HTR-8/SVneo (cell line): Measurements from ENCODE around the gene FSD2.

Experiments
- DNase-seq: peaks from one replicate; pipeline ENCODE4 v3.0.0; 2011; ENCODE audit warnings: low spot score, mixed read lengths; ENCODE audit not compliant: insufficient read length
- FAIRE-seq: peaks from 2 replicates; lab custom pipeline; 2011; peaks lifted over from hg19 to GRCh38; lab: Jason Lieb, UNC

FSD2 gene, protein sequence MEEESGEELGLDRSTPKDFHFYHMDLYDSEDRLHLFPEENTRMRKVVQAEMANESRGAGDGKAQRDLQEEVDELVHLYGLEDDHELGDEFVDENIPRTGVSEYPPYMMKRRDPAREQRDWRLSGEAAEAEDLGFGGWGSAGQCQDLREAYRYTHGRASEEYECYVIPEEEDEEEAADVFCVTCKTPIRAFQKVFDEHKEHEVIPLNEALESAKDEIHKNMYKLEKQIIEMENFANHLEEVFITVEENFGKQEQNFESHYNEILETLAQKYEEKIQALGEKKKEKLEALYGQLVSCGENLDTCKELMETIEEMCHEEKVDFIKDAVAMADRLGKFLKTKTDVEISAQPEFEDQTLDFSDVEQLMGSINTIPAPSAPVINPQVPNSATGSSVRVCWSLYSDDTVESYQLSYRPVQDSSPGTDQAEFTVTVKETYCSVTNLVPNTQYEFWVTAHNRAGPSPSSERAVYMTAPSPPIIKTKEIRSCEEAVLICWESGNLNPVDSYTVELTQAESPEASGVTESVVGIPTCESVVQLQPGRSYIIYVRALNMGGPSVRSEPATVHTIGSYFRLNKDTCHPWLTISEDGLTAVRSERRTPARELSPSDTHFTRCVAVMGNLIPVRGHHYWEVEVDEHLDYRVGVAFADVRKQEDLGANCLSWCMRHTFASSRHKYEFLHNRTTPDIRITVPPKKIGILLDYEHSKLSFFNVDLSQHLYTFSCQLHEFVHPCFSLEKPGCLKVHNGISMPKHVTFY

DNA sequence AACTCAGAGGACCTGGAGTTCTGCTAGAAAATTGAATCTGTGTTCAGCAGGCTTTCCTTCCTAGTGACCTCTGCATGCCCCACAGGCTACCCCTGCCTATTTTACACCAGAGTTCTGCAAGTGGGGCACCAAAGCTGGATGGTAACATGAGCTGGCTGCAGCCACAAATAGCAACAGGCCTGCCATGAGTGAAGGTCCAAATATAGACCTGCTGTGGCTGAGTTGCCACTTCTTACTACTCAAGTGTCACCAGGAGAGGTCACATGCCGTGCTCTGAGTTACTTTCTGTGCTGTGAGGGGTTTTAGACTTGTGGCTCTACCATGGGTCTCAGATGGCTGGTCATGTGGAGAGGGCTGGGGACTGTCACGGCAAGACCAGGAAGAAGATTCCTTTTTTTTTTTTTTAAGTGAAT lies at the start of gene FSD2:
TSS of gene FSD2 (minus strand) at position 76 of the 413 bp plus-strand sequence. CDS start 18,679 bp downstream, outside the sequence.
- DNase-seq, result no peak
- no peak for FAIRE-seq

GRCh38 chr15:82854554-82854953 lies 48.7 kb upstream of the FSD2 start:
- no peak for DNase-seq
- no peak for FAIRE-seq

DNA sequence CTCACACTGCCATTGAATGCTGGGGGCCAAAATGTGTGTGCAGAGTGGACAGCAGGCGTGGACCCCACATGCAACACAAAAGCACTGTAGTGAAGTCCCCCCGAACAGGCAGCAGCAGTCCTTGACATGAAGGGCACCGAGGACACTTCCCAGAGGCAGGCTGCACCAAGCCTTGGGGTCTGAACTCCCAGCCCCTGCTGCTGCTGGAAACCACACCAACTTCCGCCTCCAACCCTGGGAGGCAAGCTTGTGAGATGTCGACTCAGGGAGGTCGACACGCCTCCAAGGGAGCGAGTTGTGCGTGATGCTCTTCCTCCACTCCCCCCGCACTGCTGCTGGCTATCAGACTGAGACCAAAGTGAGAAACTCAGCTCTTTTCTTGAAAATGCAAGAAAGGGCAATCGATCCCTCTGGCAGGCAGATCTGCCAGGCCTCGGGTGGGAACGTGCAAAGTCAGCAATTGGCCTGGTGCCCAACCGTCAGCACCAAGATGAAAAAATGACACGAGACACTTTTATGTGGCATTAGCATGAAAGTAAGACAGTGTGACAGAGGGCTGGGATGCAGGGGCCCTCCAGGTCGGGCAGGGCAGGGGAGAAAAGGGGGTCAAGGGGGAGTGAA lies 47.2 kb upstream of the FSD2 start:
- FAIRE-seq, result no peak
- no peak for DNase-seq

DNA sequence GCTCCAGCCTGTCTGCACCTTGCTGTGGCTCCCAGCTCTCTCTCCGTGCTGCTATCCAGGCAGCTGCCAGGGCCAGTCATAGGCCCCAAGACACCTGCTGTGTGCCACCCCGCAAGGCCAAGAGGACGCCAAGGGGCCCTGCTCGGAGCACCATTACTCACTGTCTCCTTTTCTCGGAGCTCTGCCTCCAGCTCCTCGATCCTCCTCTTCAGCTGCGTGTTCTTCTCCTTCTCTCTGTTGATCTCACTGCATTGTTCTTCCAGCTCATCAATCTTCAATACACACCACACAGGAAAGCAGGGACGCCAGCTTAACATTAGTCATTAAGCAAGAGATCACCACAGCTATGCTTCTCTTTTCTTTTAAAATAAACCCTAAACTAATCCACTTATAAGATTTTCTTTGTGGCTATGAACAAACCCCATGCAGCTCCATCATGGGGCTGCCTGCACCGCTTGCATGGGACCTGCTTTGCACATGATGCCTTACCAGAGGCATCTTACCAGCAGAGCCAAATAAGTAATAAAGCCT lies 46.2 kb upstream of the FSD2 start:
- FAIRE-seq (no peak), DNase-seq (no peak)

GRCh38 chr15:82851306-82851850 lies 45.5 kb upstream of the FSD2 start:
- DNase-seq (no peak), FAIRE-seq (no peak)

GRCh38 chr15:82850731-82851130 lies 44.9 kb upstream of the FSD2 start:
- no peak for FAIRE-seq
- DNase-seq, result no peak

GRCh38 chr15:82849556-82850512 lies 44.0 kb upstream of the FSD2 start:
- FAIRE-seq (no peak), DNase-seq (peak; percentile 41)

DNA sequence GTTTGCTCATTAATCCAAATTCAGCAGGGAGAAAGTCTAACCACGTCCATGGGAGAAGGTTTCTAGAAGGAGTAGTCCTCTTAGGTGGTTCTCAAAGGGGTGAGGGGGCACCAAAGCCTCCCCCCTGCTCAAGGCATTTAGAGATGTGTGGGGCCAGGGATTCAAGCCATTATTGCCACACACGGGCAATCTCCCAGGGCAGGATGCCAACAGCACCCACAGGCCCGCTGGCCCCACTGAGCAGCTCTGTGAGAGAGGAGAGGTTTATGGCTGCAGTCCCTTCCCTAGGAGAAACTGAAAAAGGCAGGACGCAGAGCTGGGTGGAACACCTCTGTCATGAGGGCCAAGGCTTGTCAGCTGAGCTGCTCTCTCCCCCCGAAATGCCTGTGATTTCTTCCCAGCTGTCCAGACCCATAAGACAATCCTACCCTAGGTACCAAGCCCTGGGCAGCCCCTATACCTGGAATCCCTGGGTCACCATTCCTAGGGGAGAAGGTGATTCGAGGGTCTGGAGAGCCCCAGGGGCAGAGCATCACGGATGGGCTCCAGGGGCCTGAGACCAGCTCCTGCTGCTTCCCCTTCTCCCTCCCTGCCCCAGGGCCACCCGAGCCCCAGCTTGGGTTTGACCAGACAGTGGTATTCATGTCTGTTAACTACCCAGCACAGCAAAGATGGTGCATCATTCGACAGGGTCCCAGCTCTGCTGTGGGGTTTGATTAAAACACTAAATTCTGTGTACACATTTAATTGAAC lies 42.5 kb upstream of the FSD2 start:
- DNase-seq (no peak), FAIRE-seq (no peak)

DNA sequence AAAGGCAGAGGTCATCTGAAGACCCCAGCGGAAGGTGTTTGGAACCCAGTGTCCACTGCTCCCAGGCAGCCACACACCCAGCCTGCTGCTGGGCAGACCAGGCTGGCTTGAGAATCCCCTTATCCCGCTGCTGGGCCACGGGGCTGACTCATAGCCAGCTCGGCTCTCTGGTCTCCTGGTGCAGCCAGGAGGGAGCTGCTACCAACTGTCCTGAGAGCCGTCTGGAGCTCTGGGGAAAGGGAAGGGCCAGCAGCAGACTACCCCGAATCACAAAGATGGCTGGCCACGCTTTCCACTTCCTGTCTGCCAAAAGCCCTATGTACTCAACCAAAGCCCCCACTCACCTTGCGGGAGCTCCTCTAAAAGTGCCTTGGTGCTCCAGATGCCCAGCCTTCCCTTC lies 41.8 kb upstream of the FSD2 start:
- DNase-seq, result no peak

GRCh38 chr15:82846621-82847020 lies 40.8 kb upstream of the FSD2 start:
- FAIRE-seq (no peak), DNase-seq (no peak)

More for the DNA sequence above, 41.8 kb upstream of the FSD2 start:
- no peak for FAIRE-seq

GRCh38 chr15:82845686-82846085 lies 39.8 kb upstream of the FSD2 start:
- DNase-seq (no peak), FAIRE-seq (no peak)

DNA sequence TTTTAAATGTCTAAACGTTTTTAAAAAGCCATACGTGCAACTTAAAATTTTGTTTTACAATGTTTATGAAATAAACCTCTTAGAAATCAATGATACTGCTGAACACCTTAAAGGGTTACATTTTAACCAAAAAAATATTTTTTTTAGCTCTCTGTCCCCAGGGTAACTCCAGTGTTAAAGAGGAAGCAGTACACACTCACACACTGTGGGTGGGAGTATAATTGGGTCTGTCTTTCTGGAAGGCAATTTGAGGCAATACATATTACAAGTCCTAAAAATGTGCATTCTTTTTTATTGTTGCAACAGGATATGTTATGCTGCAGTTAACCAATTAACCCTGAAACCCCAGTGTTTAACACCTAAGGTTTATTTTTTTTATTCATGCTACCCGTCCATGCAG lies 37.7 kb upstream of the FSD2 start:
- FAIRE-seq, result no peak
- no peak for DNase-seq

DNA sequence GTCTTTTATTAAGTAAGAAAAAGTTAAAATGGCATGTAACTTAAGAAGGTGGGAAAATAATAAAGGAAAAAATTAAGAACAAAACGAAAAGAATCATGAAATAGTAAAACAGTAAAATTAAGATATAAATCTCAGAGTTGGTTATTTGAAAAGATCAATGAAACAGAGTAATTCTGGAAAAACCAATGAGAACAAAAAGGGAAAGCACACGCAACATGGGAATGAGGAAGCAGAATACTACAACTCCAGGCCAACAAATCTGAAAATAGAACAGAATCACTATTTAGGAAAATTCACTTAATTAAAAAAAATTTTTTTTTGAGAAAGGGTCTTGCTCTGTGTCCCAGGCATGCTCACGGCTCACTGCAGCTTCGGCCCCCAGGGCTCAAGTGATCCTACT lies 34.3 kb upstream of the FSD2 start:
- DNase-seq (no peak), FAIRE-seq (no peak)

DNA sequence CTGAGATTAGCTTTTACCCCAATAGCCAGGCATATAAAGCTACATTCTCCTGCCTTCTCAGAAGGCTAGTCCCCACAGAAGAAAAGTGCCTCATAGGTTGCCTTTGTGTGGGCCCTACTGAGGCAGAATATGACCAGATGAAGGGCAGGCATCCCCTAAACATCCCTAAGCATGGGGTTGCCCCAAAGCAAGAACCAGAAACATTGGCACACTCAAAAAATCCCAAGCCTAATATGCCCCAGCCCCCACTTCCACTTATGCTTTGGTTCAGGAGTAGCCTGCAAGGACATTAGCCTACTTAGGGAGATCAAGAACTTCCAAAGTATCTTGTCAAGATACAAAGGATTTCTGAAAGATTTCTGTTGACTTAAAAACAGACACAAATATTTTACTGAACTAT lies 33.3 kb upstream of the FSD2 start:
- FAIRE-seq (no peak), DNase-seq (no peak)

GRCh38 chr15:82838096-82838735 lies 32.3 kb upstream of the FSD2 start:
- FAIRE-seq (no peak), DNase-seq (no peak)

- FAIRE-seq, result no peak
Measured at GRCh38 chr15:82835391-82835917, 29.6 kb upstream of the FSD2 start.

GRCh38 chr15:82833362-82833682 lies 27.5 kb upstream of the FSD2 start:
- no peak for DNase-seq
- no peak for FAIRE-seq

More at GRCh38 chr15:82835391-82835917, 29.6 kb upstream of the FSD2 start:
- no peak for DNase-seq
